Activated CD4-positive, alpha-beta T cell treated with anti-CD3 and anti-CD28 coated beads, Interleukin-2, amount 50 U/mL, for 4 hours (primary cell): Measurements from ENCODE around the gene SORCS2.

ENCODE experiments used
- DNase-seq, 2 experiments: peaks; one replicate each; pipeline ENCODE4 v3.0.0-alpha.2; 2020

The SORCS2 gene

DNA sequence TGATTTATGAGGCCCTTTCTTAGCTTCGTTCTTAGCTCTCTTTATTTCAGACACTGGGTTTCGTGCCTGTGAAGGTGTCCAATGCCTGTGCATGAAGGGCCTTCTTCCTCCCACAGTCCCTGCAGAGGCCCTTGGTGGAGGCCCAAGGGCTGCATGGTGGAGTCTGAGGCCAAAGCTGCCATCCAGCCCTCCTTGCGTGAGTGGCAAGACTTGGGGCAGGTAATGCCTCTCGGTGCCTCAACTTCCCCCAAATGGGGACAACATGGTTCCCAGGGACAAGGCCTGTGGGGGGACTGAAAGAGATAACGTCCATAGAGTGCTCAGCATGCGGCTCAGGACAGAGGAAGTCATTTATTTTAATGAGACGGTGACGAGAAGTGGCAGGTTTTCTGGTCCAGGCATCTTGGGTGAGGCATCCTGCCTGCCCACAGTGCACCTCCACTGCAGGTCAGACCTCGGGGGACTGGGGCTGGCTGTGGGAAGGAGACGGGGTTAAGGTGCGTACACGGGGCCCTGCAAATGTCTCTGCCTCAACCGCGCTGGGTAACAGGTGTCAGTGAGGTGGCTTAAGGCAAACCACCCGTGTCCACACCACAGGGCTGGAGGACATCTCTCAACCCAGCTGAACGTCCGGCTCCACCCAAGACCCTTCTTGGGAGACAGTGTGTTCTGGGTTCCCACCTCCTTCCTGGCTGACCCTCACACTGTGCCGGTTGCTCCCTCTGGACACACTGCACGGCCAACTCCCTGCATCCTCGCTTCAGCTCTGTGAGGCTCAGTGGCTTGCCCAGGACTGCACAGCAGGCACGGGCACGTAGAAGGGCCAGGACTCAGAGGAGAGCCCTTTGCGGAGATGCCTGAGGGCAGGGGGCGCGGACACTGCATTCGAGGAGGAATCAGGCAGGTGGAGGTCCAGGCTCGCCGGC, 191.9 kb downstream of the SORCS2 start:
- DNase-seq = no peak

DNA sequence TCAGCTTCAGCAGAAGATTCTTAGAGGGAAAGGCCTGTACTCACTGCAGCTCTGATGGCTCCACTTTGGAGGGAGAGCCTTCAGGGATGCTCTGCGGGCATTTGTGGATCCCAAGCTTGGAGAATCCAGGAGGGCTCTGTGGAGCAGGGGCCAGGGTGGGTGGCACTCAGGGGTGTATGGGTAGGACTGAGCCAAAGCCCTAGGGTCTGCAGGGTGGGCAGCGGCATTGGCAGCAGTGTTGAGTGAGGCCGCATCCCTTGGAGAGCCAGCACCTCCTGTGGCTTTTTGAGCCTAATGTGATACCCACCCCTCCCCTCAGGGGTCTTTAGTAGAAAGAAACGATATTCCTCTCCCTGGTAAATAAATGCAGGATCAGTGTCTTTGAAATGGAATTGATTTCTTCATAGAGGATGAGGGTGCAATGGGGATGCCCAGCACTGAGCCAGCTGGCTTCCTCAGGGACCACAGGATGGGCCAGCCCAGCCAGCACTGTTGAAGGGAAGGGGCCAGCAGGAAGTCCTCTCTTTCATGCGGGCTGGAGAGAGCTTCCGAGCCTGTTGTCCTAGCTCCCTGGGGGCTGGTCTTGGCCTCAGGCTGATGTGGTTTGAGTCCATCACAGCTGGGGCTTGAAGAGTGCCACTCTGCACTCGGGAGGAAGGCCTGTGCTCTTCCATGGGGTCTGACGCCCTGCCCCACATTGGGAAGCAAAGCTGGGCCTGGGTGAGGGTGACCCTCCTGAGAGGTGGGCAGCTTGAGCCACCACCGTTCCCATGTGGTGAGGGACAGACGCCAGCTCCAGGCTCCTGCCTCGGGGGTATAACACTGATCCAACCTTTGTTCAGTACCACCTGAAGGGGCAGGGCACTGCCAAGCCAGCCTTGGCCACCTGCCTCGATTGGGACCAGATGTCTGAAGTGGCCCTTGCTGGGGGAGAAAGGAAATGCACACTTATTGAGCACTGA, 192.9 kb downstream of the SORCS2 start:
- no peak for DNase-seq

DNA sequence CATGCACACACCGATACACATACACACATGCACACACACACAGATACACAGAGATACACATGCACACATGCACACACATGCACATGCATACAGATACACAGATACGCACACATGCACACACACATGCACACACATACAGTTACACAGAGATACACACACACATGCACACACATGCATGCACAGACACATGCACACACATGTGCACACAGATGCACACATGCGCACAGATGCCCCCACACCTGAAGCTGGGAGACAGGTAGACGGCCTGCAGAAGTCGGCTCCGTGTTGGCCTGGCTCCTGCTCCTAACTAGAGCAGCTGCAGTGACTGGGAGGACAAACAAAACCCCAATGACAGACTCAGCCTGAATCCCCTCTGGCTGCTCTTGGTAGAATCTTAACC, 195.6 kb downstream of the SORCS2 start:
- no peak for DNase-seq

DNA sequence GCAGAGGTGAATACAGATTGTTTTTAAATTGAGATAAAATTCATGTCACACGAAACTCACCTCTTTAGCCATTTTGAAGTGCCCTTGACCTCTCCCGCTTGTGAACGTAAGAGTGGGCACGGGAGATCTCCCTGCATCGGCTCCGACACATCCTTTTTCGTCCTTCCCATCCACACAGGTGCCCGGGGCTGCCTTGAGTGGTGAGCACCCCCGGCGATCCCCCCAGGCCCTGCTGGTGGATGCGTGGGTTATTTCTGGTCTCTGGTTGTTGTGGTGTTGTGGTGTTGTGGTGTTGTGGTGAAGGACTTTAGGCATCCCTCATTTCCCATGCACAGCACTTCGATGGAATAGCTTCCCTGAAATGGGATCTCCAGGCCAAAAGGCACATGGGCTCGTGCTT, 196.3 kb downstream of the SORCS2 start:
- DNase-seq = no peak

DNA sequence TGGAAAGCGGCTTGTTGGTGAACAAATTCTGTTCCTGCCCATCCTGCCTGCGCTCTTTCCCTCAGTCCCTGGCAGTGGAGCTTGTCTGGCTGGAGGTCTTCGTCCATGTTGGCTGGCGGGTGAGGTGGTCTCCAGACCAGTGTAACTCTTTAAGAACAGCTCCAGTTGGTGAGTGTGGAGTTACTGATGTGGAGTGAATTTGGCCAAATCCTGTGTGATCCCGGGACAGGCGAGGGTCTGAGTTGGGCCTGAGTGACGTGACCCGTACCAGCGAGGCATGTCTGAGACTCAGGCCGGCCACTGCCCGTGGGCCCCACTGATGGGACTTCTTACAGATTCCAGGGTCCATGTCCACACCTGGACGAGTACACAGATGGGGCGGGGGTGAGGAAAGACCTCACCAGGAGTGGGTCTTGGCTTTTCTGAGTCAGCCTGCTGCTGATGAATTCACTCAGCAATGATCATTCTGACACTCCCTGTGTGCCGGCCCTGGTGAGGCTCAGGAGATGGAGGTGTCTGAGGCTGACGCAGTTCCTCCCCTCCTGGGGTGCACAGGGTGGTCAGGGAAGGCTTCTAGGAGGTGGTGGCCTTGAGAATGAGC, 196.9 kb downstream of the SORCS2 start:
- no peak for DNase-seq

DNA sequence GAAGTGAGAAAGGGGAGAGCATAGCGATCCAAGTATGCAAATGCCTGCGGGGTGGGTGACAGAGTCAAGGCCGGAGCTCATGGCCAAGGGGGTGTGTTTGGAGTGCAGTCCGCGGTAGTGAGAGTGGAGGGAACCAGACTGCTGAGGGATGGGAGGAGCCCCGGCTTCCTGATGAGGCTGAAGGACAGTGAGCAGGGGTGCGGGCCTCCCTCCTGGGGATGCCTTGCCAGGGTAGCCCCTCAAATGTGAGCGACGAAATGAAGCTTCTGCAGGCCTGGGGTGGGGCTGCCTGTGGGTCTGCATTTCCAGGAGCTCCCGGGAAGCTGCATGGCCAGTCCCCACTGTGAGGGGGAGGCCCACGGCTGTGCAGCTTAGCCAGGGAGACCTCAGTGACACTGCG, 197.4 kb downstream of the SORCS2 start:
- no peak for DNase-seq

DNA sequence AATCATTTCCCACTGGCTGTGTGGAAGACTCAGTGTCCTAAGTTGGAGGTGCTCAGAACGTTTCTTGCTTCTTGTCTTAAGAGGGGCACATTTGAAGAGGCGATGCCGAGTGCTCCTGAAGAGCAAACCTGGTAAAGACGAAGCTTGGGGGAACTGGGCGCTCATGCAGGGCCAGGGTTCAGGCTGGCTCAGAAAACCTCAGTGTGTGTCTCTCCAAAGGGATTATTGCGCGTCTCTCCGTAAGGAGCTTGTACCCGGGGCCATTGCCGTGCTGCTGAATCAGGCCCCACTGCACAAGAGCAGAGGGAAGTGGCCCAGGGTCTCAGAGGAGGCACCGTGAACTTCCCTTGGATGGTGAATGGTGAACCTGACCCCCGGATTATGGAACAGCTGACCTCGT, 198.0 kb downstream of the SORCS2 start:
- DNase-seq = no peak

DNA sequence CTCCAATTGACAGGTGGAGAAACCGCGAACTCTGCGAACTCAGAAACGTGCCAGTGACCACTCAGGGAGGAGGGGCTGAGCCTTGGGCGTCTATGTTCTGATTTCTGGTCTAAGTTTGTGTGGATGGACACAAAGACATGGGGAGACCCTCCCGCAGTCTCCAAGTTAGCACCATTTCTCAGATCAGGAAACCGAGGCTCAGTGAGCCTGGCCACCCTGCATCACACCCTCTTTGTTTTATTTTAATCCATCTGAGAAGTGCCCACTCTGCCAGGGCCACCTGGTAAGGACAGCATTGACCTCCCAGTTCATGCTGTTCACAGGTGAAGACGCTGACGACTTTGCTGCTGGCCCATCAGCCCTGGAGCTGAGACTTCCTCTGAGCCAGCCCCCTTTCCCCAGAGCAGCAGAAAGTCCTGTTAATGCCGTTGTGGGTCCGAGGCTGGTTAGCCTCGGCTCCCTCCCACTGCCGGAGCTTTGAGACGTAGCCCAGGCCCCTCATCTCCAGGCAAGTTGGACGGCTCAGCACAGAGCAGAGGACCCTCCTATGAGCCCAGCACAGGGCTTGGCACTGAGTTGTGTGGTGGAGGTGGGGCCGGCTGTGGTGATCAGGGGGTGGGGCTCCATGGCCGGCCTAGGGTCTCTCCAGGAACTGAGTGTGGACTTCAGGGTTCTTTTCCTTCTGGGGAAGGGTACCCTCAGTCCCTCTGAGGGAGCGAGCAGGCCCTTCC, 198.7 kb downstream of the SORCS2 start:
- no peak for DNase-seq

DNA sequence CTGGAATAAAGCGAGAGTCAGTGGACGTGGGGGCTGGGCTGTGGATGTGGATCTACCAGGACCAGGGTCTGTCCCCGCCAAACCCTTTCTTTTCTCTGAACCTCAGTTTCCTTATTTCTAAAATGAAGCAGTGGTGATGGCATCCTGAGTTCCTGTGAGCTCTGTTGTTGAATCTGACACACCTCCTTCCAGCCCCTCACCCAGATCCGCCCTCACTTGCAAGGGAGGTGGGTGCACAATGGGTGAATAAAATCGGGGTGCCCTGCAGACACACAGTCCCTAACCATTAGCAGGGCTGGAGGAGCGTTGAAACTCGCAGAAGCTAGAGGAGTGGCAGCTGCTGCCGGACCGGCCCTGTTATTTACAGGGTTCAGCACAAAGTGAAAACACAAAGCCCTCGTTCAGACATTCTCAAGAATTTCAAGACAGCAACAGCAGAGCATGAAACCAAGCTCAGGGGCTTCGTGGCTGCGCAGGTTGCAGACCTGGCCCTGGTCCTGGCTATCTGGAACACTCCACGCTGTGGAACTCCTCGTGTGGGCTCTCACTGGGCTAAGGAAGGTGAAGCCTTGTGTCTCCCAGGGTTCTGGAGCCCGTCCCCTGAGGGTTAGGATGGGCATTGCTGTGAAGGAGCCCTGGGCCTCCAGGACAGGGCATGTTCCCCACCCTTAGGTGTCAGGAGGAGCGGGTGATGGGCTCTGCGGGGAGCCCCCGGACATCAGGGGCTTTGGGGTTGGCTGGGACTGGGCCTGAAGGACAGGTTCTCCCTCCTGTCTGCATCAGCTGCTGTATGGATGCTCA, 199.5 kb downstream of the SORCS2 start:
- DNase-seq = no peak

DNA sequence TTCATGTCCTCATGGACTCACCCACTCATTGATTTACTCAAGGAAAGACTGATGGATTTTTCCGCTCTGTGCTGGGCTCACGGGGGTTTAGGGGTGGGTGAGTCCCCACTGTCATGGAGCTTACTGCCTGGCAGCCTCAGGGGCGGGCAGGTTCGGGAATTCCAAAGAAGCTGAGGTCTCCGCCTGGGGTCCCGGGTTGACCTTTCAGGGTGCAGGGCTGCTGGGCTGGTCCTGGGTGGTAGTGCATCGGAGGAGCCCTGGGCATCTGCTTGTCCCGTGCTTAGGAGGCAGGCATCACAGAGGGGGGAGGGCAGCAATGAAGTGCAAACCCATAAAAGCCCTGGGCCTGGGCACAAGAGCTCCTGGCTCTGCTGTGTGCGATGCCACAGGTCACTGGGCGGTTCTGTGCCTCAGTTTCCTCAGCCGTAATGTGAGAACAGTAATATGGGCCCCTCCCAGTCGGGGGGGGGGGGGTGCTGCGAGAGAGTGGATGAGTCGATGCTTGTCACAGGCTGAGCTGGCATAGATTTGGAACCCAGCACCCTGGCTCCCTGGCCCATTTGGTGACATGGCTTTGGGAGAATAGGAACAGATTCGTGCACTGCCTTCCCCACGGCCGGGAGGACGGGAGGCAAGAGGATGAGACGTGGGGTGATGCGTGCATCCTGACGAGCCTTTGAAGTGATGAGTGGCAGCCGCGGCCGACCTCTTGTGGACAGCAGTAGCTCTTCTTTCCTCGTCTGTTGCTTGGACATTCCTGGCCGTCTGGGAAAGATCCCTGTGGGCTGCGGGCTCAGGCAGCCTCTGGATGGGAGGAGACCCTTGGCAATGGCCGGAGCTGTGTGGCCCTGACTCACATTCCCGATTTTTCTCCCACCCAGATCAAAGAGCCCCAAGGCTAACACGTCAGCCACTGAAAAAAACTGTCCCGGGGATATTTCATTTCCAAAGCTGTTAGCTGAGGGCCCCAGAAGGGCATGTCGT, 200.4 kb downstream of the SORCS2 start:
- DNase-seq = no peak

DNA sequence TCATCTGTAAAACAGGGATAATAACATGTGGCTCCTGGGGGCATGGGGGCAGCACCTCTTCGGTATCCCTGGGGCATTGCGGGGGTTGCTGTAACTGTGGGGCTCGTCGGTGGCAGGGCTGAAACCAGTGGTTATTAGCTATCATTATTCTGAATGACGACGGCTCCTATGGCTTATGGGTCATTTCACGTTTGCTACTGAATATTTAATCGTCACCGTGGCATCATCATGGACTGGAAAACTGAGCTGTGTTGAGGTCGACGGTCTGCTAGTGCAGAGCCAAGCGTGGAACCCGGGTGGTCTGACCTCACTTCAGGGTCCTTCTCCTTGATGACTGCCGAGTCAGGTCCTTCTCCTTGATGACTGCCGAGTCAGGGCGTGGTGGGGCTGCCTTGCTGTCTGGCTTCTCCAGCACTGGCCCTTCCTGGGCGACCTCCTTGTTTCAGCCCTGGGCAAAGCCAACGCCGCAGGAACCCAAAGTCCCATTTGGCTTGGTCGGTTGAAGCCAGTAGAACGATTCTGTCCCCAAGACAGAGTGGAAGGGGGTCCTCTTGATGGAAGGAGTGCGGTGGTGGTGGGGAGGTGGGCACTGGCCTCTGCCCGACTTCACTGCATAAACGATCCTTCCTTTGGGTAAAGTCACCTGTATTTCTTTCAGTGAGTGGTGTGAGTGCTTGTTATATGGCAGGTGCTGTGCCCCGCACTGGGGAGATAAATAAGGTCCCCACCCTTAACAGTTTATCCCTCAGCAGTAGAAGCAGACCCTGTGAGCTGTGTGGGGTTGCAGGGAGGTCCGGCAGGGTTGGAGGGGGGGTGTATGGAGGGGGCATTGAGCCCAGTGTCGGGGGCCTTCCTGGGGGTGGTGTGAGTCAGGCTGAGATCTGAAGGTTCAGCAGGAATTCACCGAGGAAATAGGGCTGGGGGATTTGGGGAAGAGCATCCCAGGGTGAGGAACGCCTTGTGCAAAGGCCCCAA, 201.6 kb downstream of the SORCS2 start:
- no peak for DNase-seq

DNA sequence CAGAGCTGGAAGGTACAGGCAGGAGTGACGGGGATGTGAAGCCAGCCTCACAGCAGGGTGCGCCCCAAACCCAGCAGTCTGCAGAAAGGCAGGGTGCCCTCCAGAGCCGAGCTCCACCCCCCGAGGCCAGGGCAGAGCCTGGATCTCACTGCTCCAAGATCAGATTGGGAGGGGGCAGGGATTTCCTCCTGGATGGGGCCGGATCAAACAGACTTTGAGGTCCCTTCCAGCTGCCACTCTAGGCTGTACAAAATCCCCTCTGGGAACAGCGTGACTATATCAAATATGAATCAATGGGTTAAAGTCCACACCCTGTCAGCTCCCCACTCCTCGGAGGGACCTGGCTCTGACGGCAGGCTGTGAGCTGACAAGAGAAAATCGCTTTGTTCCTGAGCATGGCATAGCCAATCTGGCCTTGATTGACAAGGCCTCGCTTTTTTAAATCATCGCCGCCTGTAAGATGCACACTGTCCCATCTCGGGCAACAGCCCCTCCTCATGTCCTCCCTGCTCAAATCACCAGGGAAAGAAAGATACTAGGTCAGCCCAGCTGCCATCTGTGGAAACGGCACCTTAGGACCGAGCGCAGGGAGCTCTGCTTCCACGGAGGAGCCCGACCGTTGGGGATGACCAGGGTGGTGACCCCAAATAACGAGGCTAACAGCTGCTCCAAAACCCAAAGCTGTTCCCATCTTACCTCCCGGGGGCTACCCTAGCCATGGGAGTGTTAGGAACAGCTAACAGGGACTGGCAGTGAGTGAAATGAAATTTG, 202.5 kb downstream of the SORCS2 start:
- DNase-seq = no peak

DNA sequence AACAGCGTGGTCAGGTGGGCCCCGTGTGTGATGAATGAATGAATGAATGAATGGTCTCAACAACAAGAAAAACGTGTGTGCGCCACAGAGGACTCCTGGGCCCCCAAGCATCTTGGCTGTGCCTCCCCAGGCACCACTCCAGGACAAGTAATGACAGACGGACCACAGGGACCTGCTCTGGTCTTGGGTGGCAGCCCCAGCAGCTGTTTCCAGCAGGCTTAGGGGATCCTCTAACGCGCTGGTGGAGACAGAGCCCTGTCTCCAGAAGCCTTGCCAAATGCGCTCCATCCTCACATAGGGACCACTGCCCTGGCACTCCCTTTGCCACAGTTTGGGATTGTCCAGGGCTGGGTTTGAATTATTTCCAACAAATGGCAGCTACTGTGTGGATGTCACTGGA, 203.3 kb downstream of the SORCS2 start:
- no peak for DNase-seq

DNA sequence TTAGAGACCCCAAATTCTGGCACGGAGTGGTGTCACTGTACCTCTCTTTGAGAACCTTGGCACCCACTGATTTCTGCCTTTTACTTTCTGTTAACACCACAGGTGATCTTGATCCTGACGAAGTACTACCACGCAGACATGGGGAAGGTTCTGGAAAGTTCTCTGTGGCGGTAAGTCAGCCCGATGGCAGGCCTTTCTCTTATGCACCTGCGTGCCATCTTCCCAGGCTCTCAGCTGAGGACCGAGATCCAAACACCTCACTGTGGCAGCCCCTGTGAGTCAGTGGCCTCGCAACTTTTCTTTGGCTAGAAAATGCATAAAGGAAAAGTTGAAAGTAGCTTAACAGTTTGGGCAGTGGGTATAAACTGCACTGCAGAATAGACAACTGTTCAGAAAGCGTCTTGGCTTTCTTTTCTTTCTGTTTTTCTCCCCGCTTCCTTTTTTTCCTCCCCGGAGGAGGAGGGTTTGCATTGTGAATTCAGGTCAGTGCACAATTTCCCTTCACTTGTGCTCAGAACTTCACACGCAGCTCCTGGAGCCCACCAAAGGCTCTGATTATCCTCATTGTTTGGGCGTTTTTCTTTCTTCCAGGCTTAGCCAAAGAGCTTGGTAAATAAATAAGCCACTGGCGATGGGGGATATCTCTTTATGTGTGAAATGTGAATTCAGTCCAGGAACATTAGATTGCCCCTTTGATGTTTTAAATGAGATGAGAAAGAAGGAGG, 204.0 kb downstream of the SORCS2 start:
- no peak for DNase-seq

DNA sequence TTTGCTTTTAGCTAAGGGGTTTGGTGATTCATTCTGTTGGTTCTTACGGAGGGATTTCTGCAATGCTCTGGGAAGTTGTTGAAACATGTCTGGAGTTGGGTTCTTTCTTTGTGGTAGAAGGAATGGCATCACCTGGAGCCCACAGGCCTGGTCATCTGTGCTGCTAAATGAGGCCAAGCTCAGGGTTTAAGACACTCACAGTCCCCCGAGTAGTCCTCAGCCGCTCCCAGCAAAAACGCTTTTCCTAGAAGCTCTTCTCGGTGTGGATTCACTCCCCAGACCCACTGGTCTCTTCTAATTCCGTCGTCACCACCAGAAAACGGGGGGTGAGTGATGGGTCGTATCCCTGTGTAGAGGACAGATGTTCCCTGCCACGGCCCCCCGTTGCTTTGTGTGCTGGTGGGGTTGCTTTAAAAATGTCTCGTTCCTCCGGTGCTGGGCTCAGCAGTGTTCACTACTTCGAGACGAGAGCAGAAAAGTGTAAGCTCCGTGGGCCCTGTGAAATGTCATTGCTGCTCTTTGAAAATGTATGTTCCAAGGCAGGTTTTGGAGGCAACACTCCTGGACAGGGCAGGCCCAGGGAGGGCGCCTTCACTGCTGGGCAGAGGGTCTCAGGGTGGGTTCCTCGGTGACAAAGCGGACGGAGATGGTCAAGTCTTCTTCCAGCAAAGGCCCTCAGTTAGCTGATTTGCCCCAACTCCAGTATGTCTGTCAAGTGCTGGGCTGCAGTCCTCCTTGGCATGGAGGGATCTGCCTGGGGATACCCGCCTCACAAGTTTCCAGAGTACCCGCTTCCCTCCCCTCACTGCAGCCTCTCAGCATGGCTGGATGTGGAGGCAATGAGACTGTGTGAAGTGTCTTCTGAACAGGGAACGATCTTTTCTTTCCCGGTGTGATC, 205.1 kb downstream of the SORCS2 start:
- no peak for DNase-seq

DNA sequence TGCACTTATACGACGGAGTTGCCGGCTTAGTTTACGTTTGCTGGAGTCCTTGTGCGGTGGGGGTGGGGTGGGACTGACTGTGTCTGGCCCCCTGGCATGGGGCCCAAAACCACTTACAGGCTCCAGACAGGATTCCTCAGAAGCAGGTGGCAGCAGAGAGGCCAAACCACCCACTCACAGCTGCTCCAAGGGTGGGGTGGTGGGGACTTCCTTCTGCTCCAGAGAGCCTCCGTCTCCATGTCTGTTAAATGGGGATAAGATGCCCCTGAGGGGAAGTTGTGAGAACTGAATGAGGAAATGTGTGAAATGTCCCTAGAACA, 205.7 kb downstream of the SORCS2 start:
- no peak for DNase-seq
